GM23248 (cell line): ENCODE measurements around the gene RAMP1.

Experiments
- EZH2 ChIP-seq: fragments of 200-600 bp; sonication (generic); IDR thresholded peaks from 2 replicates; pipeline ENCODE4 v1.6.1; 2018; ENCODE audit warnings: antibody characterized with exemption, mild to moderate bottlenecking; ENCODE audit not compliant: insufficient read depth, poor library complexity, severe bottlenecking
- EZH2phosphoT487 ChIP-seq: fragments of 200-600 bp; sonication (generic); IDR thresholded peaks from 2 replicates; pipeline ENCODE4 v1.6.1; 2018; ENCODE audit warnings: antibody characterized with exemption, moderate library complexity, mild to moderate bottlenecking, low read depth; ENCODE audit not compliant: insufficient read depth

DNA sequence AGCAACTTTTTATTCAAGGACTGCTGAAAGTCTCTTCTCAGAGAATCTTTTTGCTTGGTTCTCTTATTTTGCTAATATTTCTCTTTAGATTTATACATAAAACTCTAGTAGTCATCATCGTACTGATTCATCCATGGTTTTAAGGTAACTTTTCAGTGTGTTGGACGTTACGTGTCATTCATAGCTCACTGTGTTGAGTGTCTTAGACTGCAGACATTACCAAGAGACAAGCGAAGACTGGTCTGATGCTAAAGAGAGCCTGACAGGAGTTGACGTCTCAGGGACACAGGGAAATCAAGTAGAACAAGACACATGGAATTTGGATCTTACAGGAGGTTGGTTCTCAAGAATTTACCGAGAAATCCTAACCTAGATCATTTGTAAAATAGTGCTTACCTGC is 35.3 kb upstream of the RAMP1 start:
- TF ChIP-seq EZH2 (no peak), EZH2phosphoT487 (no peak)
